Omental fat pad (tissue), 4 donors: ENCODE results near the gene ENTPD6. TPM values are rescaled to one million over a fixed set of nuclear protein-coding genes. Genes with fewer than 3 reads are reported as not detected.
"Not testable (repeated sequence)": the region's sequence is repeated elsewhere in the genome, so short reads cannot be mapped to it uniquely, and the experiment has no call there.

Experiments used
- ATAC-seq: fragments of 150-250 bp; one replicate; pipeline ENCODE4 v1.9.1; 2016; ENCODE audit warnings: mild to moderate bottlenecking, moderate library complexity; ENCODE audit not compliant: low FRiP score
- DNase-seq: peaks from one replicate; pipeline ENCODE4 v3.0.0-alpha.2; 2019; ENCODE audit warnings: low spot score
- CTCF ChIP-seq, 3 donors: fragments of 450-650 bp; IDR thresholded peaks; one replicate each; pipeline ENCODE4 v1.5.1; 2016 to 2017; ENCODE audit warnings: antibody characterized with exemption in 3 of 3, mild to moderate bottlenecking in 3 of 3, moderate library complexity in 2 of 3
- total RNA-seq, 4 donors: library from RNA; depleted of rRNA; stranded (reverse); fragments of >200 nt; gene quantifications; one replicate each; pipeline ENCODE4 v1.1.0, GENCODE V29; 2016

ENTPD6 gene
- total RNA-seq, 4 donors from 2014 or later, result 44.6 to 71.0 (median 60.0) TPM

- DNase-seq (no peak), ATAC-seq (no peak)
- no peak for TF ChIP-seq CTCF (IDR thresholded peaks at IDR 0.05)
These were observed 44.2 kb downstream of the ENTPD6 start for GRCh38 chr20:25239387-25240370.

DNA sequence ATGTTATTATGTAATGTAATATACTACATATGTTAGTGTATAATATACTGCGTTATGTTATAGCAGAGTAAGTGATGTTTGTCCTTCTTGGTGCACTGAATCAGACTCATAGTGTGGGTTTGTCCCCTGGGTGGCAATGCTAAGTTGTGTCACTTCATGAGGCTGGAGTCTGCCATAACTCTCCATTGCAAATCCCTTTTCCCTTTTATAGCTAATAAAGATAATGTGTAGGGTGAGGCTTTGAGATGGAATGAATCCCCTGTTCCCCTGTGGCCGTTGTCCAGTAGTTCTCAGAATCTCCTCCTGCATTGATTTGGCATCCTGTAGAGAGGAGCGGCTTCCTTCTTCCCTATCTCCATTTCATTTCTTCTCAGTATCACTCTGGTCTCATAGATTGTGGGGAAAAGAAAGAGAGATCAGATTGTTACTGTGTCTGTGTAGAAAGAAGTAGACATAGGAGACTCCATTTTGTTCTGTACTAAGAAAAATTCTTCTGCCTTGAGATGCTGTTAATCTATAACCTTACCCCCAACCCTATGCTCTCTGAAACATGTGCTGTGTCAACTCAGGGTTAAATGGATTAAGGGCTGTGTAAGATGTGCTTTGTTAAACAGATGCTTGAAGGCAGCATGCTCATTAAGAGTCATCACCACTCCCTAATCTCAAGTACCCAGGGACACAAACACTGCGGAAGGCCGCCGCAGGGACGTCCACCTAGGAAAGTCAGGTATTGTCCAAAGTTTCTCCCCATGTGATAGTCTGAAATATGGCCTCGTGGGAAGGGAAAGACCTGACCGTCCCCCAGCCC lies 45.5 kb downstream of the ENTPD6 start:
- not testable (repeated sequence) for ATAC-seq, DNase-seq

- DNase-seq, ATAC-seq: not testable (repeated sequence)
These were observed 46.1 kb downstream of the ENTPD6 start for GRCh38 chr20:25241659-25241955.

- ATAC-seq (no peak), DNase-seq (no peak)
- TF ChIP-seq CTCF (IDR thresholded peaks at IDR 0.05), result no peak
These were observed 46.7 kb downstream of the ENTPD6 start for GRCh38 chr20:25242231-25242630.

GRCh38 chr20:25243416-25243979 lies 48.0 kb downstream of the ENTPD6 start:
- ATAC-seq (no peak), DNase-seq (no peak)
- TF ChIP-seq CTCF (IDR thresholded peaks at IDR 0.05), result no peak

GRCh38 chr20:25244976-25245375 lies 49.5 kb downstream of the ENTPD6 start:
- no peak for DNase-seq
- no peak for ATAC-seq
- no peak for TF ChIP-seq CTCF (IDR thresholded peaks at IDR 0.05)

DNA sequence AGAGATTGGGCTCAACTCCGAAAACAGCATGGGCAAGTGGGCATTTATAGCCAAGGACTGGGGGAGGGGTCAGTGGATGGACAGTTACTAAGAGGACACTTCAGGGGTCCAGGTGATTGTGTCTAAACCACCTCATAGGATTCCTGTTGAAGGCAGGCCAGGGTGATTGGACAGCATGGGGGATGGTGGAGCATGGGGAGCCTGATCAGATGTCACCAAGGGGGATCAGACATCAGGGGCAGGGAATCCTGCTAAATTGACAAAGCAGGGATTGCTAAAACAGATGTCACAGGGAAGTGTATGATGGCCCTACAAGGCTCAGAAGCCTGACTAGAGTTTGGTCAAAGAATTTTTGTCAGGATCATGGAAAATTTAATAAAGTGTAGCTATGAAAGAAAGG lies 49.9 kb downstream of the ENTPD6 start:
- DNase-seq (no peak), ATAC-seq (no peak)
- TF ChIP-seq CTCF (IDR thresholded peaks at IDR 0.05), result no peak
